ENCODE measurements around the gene MAP3K4.
"Not testable (repeated sequence)": the region's sequence is repeated elsewhere in the genome, so short reads cannot be mapped to it uniquely, and the experiment has no call there.

The MAP3K4 gene

GRCh38 chr6:160971171-160971570, 20.4 kb upstream of the MAP3K4 start:
- no peak for DNase-seq

GRCh38 chr6:160972111-160972510, 19.5 kb upstream of the MAP3K4 start:
- DNase-seq: no peak

- not testable (repeated sequence) for DNase-seq
These were observed 19.0 kb upstream of the MAP3K4 start for GRCh38 chr6:160972594-160972993.

GRCh38 chr6:160973311-160974250, 18.0 kb upstream of the MAP3K4 start:
- DNase-seq: no peak

- no peak for DNase-seq
These were observed 17.2 kb upstream of the MAP3K4 start for GRCh38 chr6:160974304-160974771.

GRCh38 chr6:160975162-160975561, 16.4 kb upstream of the MAP3K4 start:
- no peak for DNase-seq

- not testable (repeated sequence) for DNase-seq
These were observed 15.6 kb upstream of the MAP3K4 start for GRCh38 chr6:160975961-160976360.

GRCh38 chr6:160978141-160978901, 13.2 kb upstream of the MAP3K4 start:
- no peak for DNase-seq

- DNase-seq: no peak
These were observed 12.4 kb upstream of the MAP3K4 start for GRCh38 chr6:160979061-160979708.

GRCh38 chr6:160983377-160983948, 8.1 kb upstream of the MAP3K4 start:
- not testable (repeated sequence) for DNase-seq

- no peak for DNase-seq
These were observed 4.7 kb upstream of the MAP3K4 start for GRCh38 chr6:160986851-160987250.

- no peak for DNase-seq
These were observed 4.3 kb upstream of the MAP3K4 start for GRCh38 chr6:160987265-160987664.

GRCh38 chr6:160990847-160991405, 643 bp upstream of the MAP3K4 start:
- DNase-seq: no peak

GRCh38 chr6:160992061-160992979, 751 bp downstream of the MAP3K4 start:
- DNase-seq: peak in 1 of 2 experiments; percentile 3

- DNase-seq: no peak
These were observed 1.4 kb downstream of the MAP3K4 start for GRCh38 chr6:160992980-160993314.

GRCh38 chr6:160995271-160995670, 3.7 kb downstream of the MAP3K4 start:
- no peak for DNase-seq

- DNase-seq: no peak
These were observed 4.6 kb downstream of the MAP3K4 start for GRCh38 chr6:160996131-160996601.

- DNase-seq: no peak
These were observed 6.6 kb downstream of the MAP3K4 start for GRCh38 chr6:160998217-160998616.

- DNase-seq: no peak
These were observed 7.2 kb downstream of the MAP3K4 start for GRCh38 chr6:160998766-160999165.

- DNase-seq: peak; percentile 20 to 53
These were observed 7.9 kb downstream of the MAP3K4 start for GRCh38 chr6:160999516-160999915.

GRCh38 chr6:161000632-161001031, 9.1 kb downstream of the MAP3K4 start:
- no peak for DNase-seq
